ENCODE results near the gene PRRC2A.

- TF ChIP-seq, protein P1, sequence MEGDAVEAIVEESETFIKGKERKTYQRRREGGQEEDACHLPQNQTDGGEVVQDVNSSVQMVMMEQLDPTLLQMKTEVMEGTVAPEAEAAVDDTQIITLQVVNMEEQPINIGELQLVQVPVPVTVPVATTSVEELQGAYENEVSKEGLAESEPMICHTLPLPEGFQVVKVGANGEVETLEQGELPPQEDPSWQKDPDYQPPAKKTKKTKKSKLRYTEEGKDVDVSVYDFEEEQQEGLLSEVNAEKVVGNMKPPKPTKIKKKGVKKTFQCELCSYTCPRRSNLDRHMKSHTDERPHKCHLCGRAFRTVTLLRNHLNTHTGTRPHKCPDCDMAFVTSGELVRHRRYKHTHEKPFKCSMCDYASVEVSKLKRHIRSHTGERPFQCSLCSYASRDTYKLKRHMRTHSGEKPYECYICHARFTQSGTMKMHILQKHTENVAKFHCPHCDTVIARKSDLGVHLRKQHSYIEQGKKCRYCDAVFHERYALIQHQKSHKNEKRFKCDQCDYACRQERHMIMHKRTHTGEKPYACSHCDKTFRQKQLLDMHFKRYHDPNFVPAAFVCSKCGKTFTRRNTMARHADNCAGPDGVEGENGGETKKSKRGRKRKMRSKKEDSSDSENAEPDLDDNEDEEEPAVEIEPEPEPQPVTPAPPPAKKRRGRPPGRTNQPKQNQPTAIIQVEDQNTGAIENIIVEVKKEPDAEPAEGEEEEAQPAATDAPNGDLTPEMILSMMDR (IDR thresholded peaks at IDR 0.05) = no peak
- TF ChIP-seq POLR2AphosphoS5 (IDR thresholded peaks at IDR 0.05; ENCODE audit: insufficient read depth in 1 of 2, low read depth in 1 of 2) (peak; percentile 24 to 50), POLR2A (IDR thresholded peaks at IDR 0.05) (no peak)
Measured at GRCh38 chr6:31663961-31664789, 43.7 kb downstream of the PRRC2A start.
